ENCODE results near the gene MLLT3. TPM values are rescaled to one million over a fixed set of nuclear protein-coding genes. Genes with fewer than 3 reads are reported as not detected.

MLLT3 gene
- total and polyA plus RNA-seq, 2 donors (not counting 3 experiments of a cell fraction or from before 2014, with no cell fraction given): 6.1 to 10.0 TPM

DNA sequence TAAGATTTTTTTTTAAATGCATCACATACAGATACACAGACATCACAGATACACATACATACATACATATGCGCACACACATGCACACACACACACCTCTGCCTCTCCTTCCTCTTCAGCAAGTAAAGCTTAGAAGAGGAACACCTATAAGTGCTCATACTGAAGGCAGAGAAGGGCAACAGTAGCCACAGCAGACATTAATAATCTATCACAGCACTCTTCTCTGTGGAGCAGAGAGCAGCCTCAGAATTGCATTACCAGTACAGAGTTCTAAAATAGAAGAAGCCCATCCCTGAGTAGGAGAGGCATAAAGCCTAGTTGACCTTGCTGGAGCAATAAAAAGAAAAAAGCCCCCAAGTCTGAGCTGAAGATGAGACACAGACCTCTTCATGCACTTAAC, 110.6 kb downstream of the MLLT3 start:
- Histone ChIP-seq H3K9ac (replicated peaks; ENCODE audit: extremely low read depth, insufficient read depth, low read length) (no peak overlapping the region), H3K4me3 (replicated peaks in 1 of 3; ENCODE audit: insufficient read depth in 1 of 3, low read depth in 1 of 3, low read length in 3 of 3) (no peak overlapping the region), H3K4me2 (ENCODE audit: insufficient read depth, low read length) (no peak overlapping the region), H3K36me3 (ENCODE audit: control insufficient read depth in 2 of 2, extremely low read depth in 1 of 2, insufficient read depth in 2 of 2, low read length in 2 of 2) (no peaks in the 10 kb centered on the region), H3K27ac (ENCODE audit: insufficient read depth, low read depth, low read length) (no peak overlapping the region), H2AFZ (ENCODE audit: low read depth, low read length) (no peak overlapping the region), H3K27me3 (ENCODE audit: control insufficient read depth in 2 of 2, insufficient read depth in 2 of 2, low read length in 2 of 2) (no peaks in the 10 kb centered on the region), H3K79me2 (ENCODE audit: control insufficient read depth, insufficient read depth, low read length) (no peaks in the 10 kb centered on the region), H4K20me1 (replicated peaks; ENCODE audit: control insufficient read depth, extremely low read depth, insufficient read depth, low read length) (no peaks in the 10 kb centered on the region), H3K9me1 (replicated peaks; ENCODE audit: control insufficient read depth, extremely low read depth, insufficient read depth, low read length) (no peaks in the 10 kb centered on the region), H3K4me1 (ENCODE audit: control insufficient read depth, extremely low read depth, insufficient read depth, low read length) (no peaks in the 10 kb centered on the region), H3K9me3 (replicated peaks; ENCODE audit: control insufficient read depth, insufficient read depth, low read length) (no peaks in the 10 kb centered on the region)
- CTCF ChIA-PET: interaction anchor here (0.7 to 1.2 kb wide), 3 partner anchors 9 to 429 kb away, joined by 3 to 4 read pairs (median 3); no protein-coding TSS in a partner anchor
- intact Hi-C loops (cut with micrococcal nuclease) (no loop called here), dilution Hi-C loops (cut with MboI; ENCODE audit: extremely low pct_ligation_motif_present, low sequenced_read_pairs) (no loop called here)
- no TSS peak for BruUV-seq (replicated peaks)
- DNase-seq (ENCODE audit: low read depth, low spot score) (no peak), FAIRE-seq (no peak)
- POLR2A ChIA-PET: no interaction called here
- TF ChIP-seq FOS (IDR thresholded peaks at IDR 0.05; ENCODE audit: borderline replicate concordance, insufficient read depth, low read length) (no peak), MYC (IDR thresholded peaks at IDR 0.05; ENCODE audit: low read depth, low read length) (no peak), POLR2AphosphoS5 (IDR thresholded peaks at IDR 0.05; ENCODE audit: insufficient read depth, low read depth, low read length) (no peak), EZH2 (IDR thresholded peaks at IDR 0.05; ENCODE audit: borderline replicate concordance, low read depth, low read length, severe bottlenecking) (no peak), JUN (IDR thresholded peaks at IDR 0.05; ENCODE audit: borderline replicate concordance, insufficient read depth, insufficient read length, low read depth) (no peak), GATA2 (IDR thresholded peaks at IDR 0.05; ENCODE audit: insufficient read depth, insufficient read length, low read depth, low read length) (no peak), POLR2A (IDR thresholded peaks at IDR 0.05; ENCODE audit: low read depth, low read length) (no peak), MAX (IDR thresholded peaks at IDR 0.05; ENCODE audit: insufficient read depth, insufficient read length) (no peak)
- TF ChIP-seq, protein P1, sequence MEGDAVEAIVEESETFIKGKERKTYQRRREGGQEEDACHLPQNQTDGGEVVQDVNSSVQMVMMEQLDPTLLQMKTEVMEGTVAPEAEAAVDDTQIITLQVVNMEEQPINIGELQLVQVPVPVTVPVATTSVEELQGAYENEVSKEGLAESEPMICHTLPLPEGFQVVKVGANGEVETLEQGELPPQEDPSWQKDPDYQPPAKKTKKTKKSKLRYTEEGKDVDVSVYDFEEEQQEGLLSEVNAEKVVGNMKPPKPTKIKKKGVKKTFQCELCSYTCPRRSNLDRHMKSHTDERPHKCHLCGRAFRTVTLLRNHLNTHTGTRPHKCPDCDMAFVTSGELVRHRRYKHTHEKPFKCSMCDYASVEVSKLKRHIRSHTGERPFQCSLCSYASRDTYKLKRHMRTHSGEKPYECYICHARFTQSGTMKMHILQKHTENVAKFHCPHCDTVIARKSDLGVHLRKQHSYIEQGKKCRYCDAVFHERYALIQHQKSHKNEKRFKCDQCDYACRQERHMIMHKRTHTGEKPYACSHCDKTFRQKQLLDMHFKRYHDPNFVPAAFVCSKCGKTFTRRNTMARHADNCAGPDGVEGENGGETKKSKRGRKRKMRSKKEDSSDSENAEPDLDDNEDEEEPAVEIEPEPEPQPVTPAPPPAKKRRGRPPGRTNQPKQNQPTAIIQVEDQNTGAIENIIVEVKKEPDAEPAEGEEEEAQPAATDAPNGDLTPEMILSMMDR (IDR thresholded peaks at IDR 0.05; ENCODE audit: extremely low read depth in 1 of 2, insufficient read depth in 1 of 2, low read depth in 1 of 2, low read length in 2 of 2): no peak

Data from endothelial cell of umbilical vein (primary cell).